Measurements from ENCODE around the gene URB2.
A peak's percentile ranks its signal among the peaks of the same experiment; 100 is the strongest.
"Not testable (repeated sequence)": the region's sequence is repeated elsewhere in the genome, so short reads cannot be mapped to it uniquely, and the experiment has no call there.

Gene URB2

DNA sequence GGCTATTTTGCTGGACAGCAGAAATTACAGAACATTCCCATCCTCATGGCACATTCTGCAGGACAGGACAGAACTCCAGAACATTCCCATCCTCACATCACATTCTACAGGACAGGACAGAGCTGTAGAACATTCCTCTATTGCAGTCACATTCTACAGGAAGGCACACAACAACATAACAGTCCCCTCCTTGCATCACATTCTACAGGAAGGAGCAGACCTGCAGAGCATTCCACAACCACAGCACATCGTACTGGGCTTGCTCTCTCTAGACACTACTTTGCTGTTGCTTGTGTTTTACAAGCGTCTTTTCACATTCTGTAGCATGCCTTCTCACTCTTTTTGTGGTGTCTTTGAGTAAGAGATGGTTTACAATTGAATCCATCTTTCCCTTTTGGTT, 40.7 kb upstream of the URB2 start:
- TF ChIP-seq, protein P1, sequence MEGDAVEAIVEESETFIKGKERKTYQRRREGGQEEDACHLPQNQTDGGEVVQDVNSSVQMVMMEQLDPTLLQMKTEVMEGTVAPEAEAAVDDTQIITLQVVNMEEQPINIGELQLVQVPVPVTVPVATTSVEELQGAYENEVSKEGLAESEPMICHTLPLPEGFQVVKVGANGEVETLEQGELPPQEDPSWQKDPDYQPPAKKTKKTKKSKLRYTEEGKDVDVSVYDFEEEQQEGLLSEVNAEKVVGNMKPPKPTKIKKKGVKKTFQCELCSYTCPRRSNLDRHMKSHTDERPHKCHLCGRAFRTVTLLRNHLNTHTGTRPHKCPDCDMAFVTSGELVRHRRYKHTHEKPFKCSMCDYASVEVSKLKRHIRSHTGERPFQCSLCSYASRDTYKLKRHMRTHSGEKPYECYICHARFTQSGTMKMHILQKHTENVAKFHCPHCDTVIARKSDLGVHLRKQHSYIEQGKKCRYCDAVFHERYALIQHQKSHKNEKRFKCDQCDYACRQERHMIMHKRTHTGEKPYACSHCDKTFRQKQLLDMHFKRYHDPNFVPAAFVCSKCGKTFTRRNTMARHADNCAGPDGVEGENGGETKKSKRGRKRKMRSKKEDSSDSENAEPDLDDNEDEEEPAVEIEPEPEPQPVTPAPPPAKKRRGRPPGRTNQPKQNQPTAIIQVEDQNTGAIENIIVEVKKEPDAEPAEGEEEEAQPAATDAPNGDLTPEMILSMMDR (conservative IDR thresholded peaks at IDR 0.05; ENCODE audit: low read depth, low read length), result no peak
- no peak overlapping the region for H3K4me3 ChIP-seq (ENCODE audit: low read depth, low read length)
- DNase-seq (ENCODE audit: low read depth), result peak; percentile 25

DNA sequence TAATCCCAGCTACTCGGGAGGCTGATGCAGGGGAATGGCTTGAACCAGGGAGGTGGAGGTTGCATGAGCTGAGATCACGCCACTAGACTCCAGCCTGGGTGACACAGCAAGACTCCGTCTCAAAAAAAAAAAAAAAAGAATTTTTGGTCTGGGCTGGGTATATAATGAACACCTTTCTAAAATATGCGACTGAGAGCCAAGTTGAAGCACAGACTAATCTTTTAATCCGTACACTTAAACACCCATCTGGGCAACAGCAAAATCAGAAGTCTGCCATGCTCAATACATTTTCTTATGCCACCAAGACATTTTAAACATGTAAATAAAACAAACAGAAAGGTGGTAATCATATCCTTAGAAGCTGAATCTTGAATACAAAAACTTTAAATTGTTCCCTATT, 35.9 kb upstream of the URB2 start:
- no peak for DNase-seq (ENCODE audit: low read depth)
- TF ChIP-seq, protein P1 (conservative IDR thresholded peaks at IDR 0.05; ENCODE audit: low read depth, low read length), result no peak
- H3K4me3 ChIP-seq (ENCODE audit: low read depth, low read length), result no peak overlapping the region

DNA sequence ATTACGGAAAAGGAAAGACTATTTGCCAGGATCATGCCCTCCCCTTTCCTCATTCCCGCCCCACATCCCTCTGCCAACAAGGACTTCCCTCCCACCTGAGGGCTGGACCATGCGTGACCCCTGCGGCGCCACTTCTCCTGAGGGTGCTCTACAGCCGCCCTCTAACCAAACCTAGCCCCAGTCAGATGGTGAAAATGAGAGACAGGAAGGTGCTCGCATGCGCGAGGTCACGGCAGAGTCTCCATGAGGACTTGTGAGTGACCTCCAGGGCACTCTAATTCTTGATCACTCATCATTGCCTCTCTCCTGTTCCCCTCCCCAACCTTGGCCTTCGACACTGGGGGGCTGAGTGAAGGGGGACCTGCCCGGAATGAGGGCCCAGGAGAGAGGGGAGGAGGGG, 32.2 kb upstream of the URB2 start:
- TF ChIP-seq, protein P1 (conservative IDR thresholded peaks at IDR 0.05; ENCODE audit: low read depth, low read length), result no peak
- no peak for DNase-seq (ENCODE audit: low read depth)

DNA sequence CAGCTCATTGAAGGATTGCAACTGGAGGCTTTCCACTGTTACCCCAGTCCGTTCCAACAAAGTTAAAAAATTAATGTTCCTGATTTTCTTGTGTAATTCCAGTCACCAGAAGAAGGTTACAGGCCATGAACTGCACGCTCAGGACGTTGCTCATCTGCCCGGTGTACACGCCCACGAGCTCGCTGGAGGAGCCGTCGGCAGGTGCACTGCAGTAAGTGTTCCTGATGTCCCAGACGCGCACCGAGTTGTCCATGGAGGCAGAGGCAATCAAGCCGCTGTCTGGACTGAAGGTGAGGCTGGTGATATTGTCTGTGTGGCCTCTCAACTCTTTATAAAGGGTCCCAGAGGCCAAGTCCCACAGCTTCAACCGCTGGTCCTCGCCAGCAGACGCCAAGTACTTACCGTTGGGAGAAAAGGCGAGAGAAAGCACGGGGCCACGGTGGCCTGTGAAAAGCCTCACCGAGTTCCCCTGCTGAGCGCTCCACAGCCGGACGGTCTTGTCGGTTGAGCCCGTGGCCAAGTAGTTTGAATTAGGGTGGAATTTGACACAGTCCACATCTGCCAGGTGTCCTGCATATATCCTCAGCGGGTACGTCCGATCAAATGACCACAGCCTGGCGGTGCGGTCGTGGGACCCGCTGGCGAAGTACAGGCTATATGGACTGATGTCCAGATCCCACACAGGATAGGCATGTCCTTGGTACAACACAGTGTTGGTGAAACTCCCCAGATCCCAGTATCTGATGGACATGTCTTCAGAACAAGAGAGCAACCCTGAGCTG, 31.6 kb upstream of the URB2 start:
- TF ChIP-seq, protein P1 (conservative IDR thresholded peaks at IDR 0.05; ENCODE audit: low read depth, low read length), result no peak
- DNase-seq (ENCODE audit: low read depth), result no peak

More for the DNA sequence above, 32.2 kb upstream of the URB2 start:
- no peak overlapping the region for H3K4me3 ChIP-seq (ENCODE audit: low read depth, low read length)

DNA sequence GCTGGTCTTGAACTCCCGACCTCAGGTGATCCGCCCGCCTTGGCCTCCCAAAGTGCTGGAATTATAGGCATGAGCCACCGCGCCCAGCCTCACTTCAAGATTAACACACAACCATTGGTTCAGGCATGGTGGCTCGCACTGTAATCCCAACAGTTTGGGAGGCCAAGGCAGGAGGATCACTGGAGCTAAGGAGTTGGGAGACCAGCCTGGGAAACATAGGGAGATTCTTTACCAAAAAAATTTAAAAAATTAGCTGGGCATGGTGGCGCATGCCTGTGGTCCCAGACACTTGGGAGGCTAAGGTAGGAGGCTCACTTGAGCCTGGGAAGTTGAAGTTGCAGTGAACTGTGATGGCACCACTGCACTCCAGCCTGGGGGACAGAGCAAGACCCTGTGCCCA, 30.2 kb upstream of the URB2 start:
- H3K4me3 ChIP-seq (ENCODE audit: low read depth, low read length); DNase-seq (ENCODE audit: low read depth): not testable (repeated sequence)

More for the DNA sequence above, 31.6 kb upstream of the URB2 start:
- no peak overlapping the region for H3K4me3 ChIP-seq (ENCODE audit: low read depth, low read length)

DNA sequence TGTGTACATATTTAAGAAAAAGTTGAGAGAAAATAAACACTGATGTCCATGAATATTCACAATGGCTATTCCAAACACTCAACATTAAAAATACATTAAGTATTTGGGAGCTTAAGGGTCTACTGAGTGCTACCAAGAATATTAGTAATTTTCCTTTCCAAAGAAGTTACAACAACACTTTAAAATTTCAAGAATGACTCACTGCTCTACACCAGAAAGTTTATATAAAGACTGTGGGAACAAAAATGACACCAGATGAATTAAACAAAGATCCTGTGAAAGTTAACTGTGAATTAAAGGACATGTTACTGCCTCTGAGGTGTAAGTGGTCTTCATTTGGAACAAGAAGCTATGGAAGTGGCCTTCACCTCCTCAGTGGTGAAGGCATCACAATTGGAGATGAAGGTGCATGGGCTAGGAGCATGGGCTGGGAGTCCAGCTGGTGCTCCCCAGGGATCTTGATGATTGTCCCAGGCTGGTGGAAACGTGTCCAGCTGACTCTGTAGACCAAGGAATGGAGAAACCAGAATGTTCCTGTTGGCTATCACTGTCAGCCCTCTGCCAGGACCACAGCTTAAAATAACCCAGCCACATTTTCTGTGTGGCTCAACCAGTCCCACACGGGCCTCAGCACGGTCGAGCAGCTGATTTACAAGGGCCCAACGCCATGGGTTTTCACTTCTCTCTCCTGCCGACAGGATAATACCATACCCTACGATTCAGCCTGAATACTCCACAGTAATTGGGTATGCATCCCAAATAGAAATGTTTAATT, 28.9 kb upstream of the URB2 start:
- DNase-seq (ENCODE audit: low read depth), result peak; percentile 66
- TF ChIP-seq, protein P1 (conservative IDR thresholded peaks at IDR 0.05; ENCODE audit: low read depth, low read length), result no peak
- no peak overlapping the region for H3K4me3 ChIP-seq (ENCODE audit: low read depth, low read length)

DNA sequence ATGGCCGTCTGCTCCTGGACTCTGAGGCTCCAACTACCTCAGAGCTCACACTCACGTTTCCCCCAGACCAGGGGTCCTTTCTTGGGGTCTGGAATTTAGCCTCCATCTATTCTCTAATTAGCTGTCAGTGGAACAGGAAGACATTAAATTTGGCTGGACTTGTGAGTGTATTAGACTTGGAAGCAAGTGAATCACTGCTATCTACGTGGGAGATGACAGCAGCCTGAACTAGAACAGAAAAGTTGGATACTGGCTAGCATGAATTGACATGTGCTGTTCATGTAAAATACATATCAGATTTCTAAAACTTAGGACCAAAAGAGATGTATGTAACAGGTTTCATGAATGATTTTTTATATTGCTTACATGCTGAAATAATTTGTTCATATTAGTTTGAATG, 28.2 kb upstream of the URB2 start:
- TF ChIP-seq, protein P1 (conservative IDR thresholded peaks at IDR 0.05; ENCODE audit: low read depth, low read length), result no peak

More for the DNA sequence above, 28.2 kb upstream of the URB2 start:
- peak; percentile 38 for DNase-seq (ENCODE audit: low read depth)
- no peak overlapping the region for H3K4me3 ChIP-seq (ENCODE audit: low read depth, low read length)

Measured in choroid plexus epithelial cell (primary cell).